ENCODE measurements around the gene WIPF2. TPM values are rescaled to one million over a fixed set of nuclear protein-coding genes. Genes with fewer than 3 reads are reported as not detected.

WIPF2 gene
- total and polyA plus RNA-seq, 4 experiments from 2014 or later: 5.2 to 34.7 (median 24.0) TPM

- peaks cover 5 to 17% (median 7%) of the 10 kb centered on the region in 4 donors for H3K4me1 Mint-ChIP-seq
Measured at GRCh38 chr17:40180694-40181093, 38.4 kb upstream of the WIPF2 start.

GRCh38 chr17:40181205-40181604 lies 37.9 kb upstream of the WIPF2 start:
- ChIA-PET CTCF (ENCODE audit: partially characterized antibody) (interaction anchor here (1.0 to 1.6 kb wide), 2 partner anchors 12 to 154 kb away, joined by 3 read pairs; no protein-coding TSS in a partner anchor), POLR2A (ENCODE audit: partially characterized antibody) (no interaction called here)
- Histone ChIP-seq H3K27ac (ENCODE audit: low read depth, low read length) (no peak overlapping the region), H3K36me3 (ENCODE audit: insufficient read depth, low read length) (no peaks in the 10 kb centered on the region), H3K4me1 (ENCODE audit: insufficient read depth, low read length) (peaks cover 7% of the 10 kb centered on the region), H3K9me3 (ENCODE audit: control insufficient read depth in 1 of 2, low read length in 2 of 2) (no peaks in the 10 kb centered on the region), H3K4me3 (ENCODE audit: low read length in 2 of 2) (no peak overlapping the region), H3K27me3 (ENCODE audit: insufficient read depth, low read length) (no peaks in the 10 kb centered on the region)
- Mint-ChIP-seq H3K36me3 (peaks cover 0 to 5% of the 10 kb centered on the region in 2 donors), H3K27ac (no peak overlapping the region), H3K4me1 (peaks cover 5 to 12% (median 7%) of the 10 kb centered on the region in 4 donors), H3K27me3 (no peaks in the 10 kb centered on the region), H3K9me3 (no peaks in the 10 kb centered on the region), H3K4me3 (no peak overlapping the region)
- intact Hi-C loops (cut with micrococcal nuclease): no loop called here
- no peak for DNase-seq

More at GRCh38 chr17:40180694-40181093, 38.4 kb upstream of the WIPF2 start:
- H3K36me3 Mint-ChIP-seq: peaks cover 0 to 11% of the 10 kb centered on the region in 2 donors
- no peaks in the 10 kb centered on the region for H3K9me3 ChIP-seq (ENCODE audit: control insufficient read depth in 1 of 2, low read length in 2 of 2)
- ChIA-PET POLR2A (ENCODE audit: partially characterized antibody) (interaction anchor here (1.9 kb wide), 1 partner anchor 82 kb away, joined by 4 read pairs; no protein-coding TSS in a partner anchor), CTCF (ENCODE audit: partially characterized antibody) (interaction anchor here (1.3 to 1.6 kb wide), 2 partner anchors 12 to 68 kb away, joined by 3 to 6 read pairs; no protein-coding TSS in a partner anchor)
- H3K9me3 Mint-ChIP-seq: no peaks in the 10 kb centered on the region
- H3K4me3 Mint-ChIP-seq: peak overlapping the region in 1 of 8 donors; percentile 23
- DNase-seq: no peak
- H3K27me3 Mint-ChIP-seq: no peaks in the 10 kb centered on the region
- H3K27ac Mint-ChIP-seq: peak overlapping the region in 1 of 7 donors; percentile 47
- no peak overlapping the region for H3K27ac ChIP-seq (ENCODE audit: low read depth, low read length)
- H3K4me3 ChIP-seq (ENCODE audit: low read length in 2 of 2): no peak overlapping the region
- H3K36me3 ChIP-seq (ENCODE audit: insufficient read depth, low read length): no peaks in the 10 kb centered on the region
- intact Hi-C loops (cut with micrococcal nuclease): no loop called here
- peaks cover 7% of the 10 kb centered on the region for H3K4me1 ChIP-seq (ENCODE audit: insufficient read depth, low read length)
- no peaks in the 10 kb centered on the region for H3K27me3 ChIP-seq (ENCODE audit: insufficient read depth, low read length)

- Histone ChIP-seq H3K36me3 (ENCODE audit: insufficient read depth, low read length) (no peaks in the 10 kb centered on the region), H3K9me3 (ENCODE audit: control insufficient read depth in 1 of 2, low read length in 2 of 2) (no peaks in the 10 kb centered on the region), H3K27me3 (ENCODE audit: insufficient read depth, low read length) (no peaks in the 10 kb centered on the region), H3K27ac (ENCODE audit: low read depth, low read length) (no peak overlapping the region), H3K4me1 (ENCODE audit: insufficient read depth, low read length) (no peaks in the 10 kb centered on the region), H3K4me3 (ENCODE audit: low read length in 2 of 2) (no peak overlapping the region)
- Mint-ChIP-seq H3K36me3 (no peaks in the 10 kb centered on the region), H3K27me3 (no peaks in the 10 kb centered on the region), H3K4me3 (no peak overlapping the region), H3K27ac (no peak overlapping the region), H3K9me3 (no peaks in the 10 kb centered on the region), H3K4me1 (peaks cover 0 to 4% (median 0%) of the 10 kb centered on the region in 4 donors)
- intact Hi-C loops (cut with micrococcal nuclease): no loop called here
- CTCF ChIA-PET (ENCODE audit: partially characterized antibody): interaction anchor here (0.8 to 2.1 kb wide), 6 partner anchors 8 to 155 kb away, joined by 3 to 5 read pairs (median 4); no protein-coding TSS in a partner anchor
- DNase-seq: no peak
- POLR2A ChIA-PET (ENCODE audit: partially characterized antibody): no interaction called here
Measured at GRCh38 chr17:40182606-40183005, 36.5 kb upstream of the WIPF2 start.

GRCh38 chr17:40187238-40187637 lies 31.9 kb upstream of the WIPF2 start:
- CTCF ChIA-PET (ENCODE audit: partially characterized antibody): interaction anchor here (0.7 to 2.4 kb wide), 3 partner anchors 12 to 1126 kb away, joined by 4 to 9 read pairs (median 4); no protein-coding TSS in a partner anchor
- H3K4me3 Mint-ChIP-seq: peak overlapping the region in 1 of 8 donors; percentile 17

GRCh38 chr17:40188694-40189093 lies 30.4 kb upstream of the WIPF2 start:
- DNase-seq: no peak
- H3K4me1 Mint-ChIP-seq: peaks cover 0 to 11% (median 7%) of the 10 kb centered on the region in 4 donors
- peaks cover 0 to 2% of the 10 kb centered on the region in 2 donors for H3K36me3 Mint-ChIP-seq
- H3K27ac ChIP-seq (ENCODE audit: low read depth, low read length): no peak overlapping the region
- H3K4me3 ChIP-seq (ENCODE audit: low read length in 2 of 2): no peak overlapping the region
- no peak overlapping the region for H3K27ac Mint-ChIP-seq
- H3K27me3 ChIP-seq (ENCODE audit: insufficient read depth, low read length): no peaks in the 10 kb centered on the region
- intact Hi-C loops (cut with micrococcal nuclease): no loop called here
- H3K27me3 Mint-ChIP-seq: no peaks in the 10 kb centered on the region
- H3K4me1 ChIP-seq (ENCODE audit: insufficient read depth, low read length): peaks cover 6% of the 10 kb centered on the region
- POLR2A ChIA-PET (ENCODE audit: partially characterized antibody): interaction anchor here (0.7 kb wide), 2 partner anchors 66 to 244 kb away, joined by 3 to 4 read pairs; no protein-coding TSS in a partner anchor
- H3K36me3 ChIP-seq (ENCODE audit: insufficient read depth, low read length): no peaks in the 10 kb centered on the region
- no peaks in the 10 kb centered on the region for H3K9me3 Mint-ChIP-seq
- no peaks in the 10 kb centered on the region for H3K9me3 ChIP-seq (ENCODE audit: control insufficient read depth in 1 of 2, low read length in 2 of 2)
- H3K4me3 Mint-ChIP-seq: no peak overlapping the region
- CTCF ChIA-PET (ENCODE audit: partially characterized antibody): interaction anchor here (0.7 to 6.3 kb wide), 8 partner anchors 9 to 162 kb away, joined by 3 to 26 read pairs (median 5); partner anchors contain the start of gene WIPF2

More at GRCh38 chr17:40187238-40187637, 31.9 kb upstream of the WIPF2 start:
- DNase-seq: no peak
- intact Hi-C loops (cut with micrococcal nuclease): no loop called here
- H3K4me1 ChIP-seq (ENCODE audit: insufficient read depth, low read length): peaks cover 6% of the 10 kb centered on the region
- H3K4me1 Mint-ChIP-seq: peaks cover 0 to 11% (median 7%) of the 10 kb centered on the region in 4 donors
- H3K9me3 ChIP-seq (ENCODE audit: control insufficient read depth in 1 of 2, low read length in 2 of 2): no peaks in the 10 kb centered on the region
- peaks cover 0 to 2% of the 10 kb centered on the region in 2 donors for H3K36me3 Mint-ChIP-seq
- H3K9me3 Mint-ChIP-seq: no peaks in the 10 kb centered on the region
- POLR2A ChIA-PET (ENCODE audit: partially characterized antibody): no interaction called here
- no peaks in the 10 kb centered on the region for H3K36me3 ChIP-seq (ENCODE audit: insufficient read depth, low read length)
- no peak overlapping the region for H3K27ac Mint-ChIP-seq
- H3K4me3 ChIP-seq (ENCODE audit: low read length in 2 of 2): no peak overlapping the region
- H3K27me3 Mint-ChIP-seq: no peaks in the 10 kb centered on the region
- no peaks in the 10 kb centered on the region for H3K27me3 ChIP-seq (ENCODE audit: insufficient read depth, low read length)
- no peak overlapping the region for H3K27ac ChIP-seq (ENCODE audit: low read depth, low read length)

- Histone ChIP-seq H3K36me3 (ENCODE audit: insufficient read depth, low read length) (no peaks in the 10 kb centered on the region), H3K27me3 (ENCODE audit: insufficient read depth, low read length) (no peaks in the 10 kb centered on the region), H3K27ac (ENCODE audit: low read depth, low read length) (no peak overlapping the region), H3K9me3 (ENCODE audit: control insufficient read depth in 1 of 2, low read length in 2 of 2) (no peaks in the 10 kb centered on the region), H3K4me1 (ENCODE audit: insufficient read depth, low read length) (peaks cover 6% of the 10 kb centered on the region), H3K4me3 (ENCODE audit: low read length in 2 of 2) (no peak overlapping the region)
- peak in 1 of 5 donors; percentile 14 for DNase-seq
- peaks cover 0 to 2% of the 10 kb centered on the region in 2 donors for H3K36me3 Mint-ChIP-seq
- peak overlapping the region; percentile 78 to 86 (median 82) for H3K4me3 Mint-ChIP-seq
- peak overlapping the region in 4 of 7 donors; percentile 23 to 80 (median 68) for H3K27ac Mint-ChIP-seq
- ChIA-PET CTCF (ENCODE audit: partially characterized antibody) (interaction anchor here (0.6 to 6.3 kb wide), 28 partner anchors 7 to 194 kb away, joined by 3 to 100 read pairs (median 5); partner anchors contain the start of genes CASC3, CSF3, NR1D1 and WIPF2), POLR2A (ENCODE audit: partially characterized antibody) (interaction anchor here (0.6 to 2.3 kb wide), 8 partner anchors 7 to 522 kb away, joined by 3 to 18 read pairs (median 6); partner anchors contain the start of genes MED24 and RAPGEFL1)
- H3K27me3 Mint-ChIP-seq: no peaks in the 10 kb centered on the region
- intact Hi-C loops (cut with micrococcal nuclease): loop anchor here (1.0 to 2.0 kb wide), 3 partner anchors 50 to 177 kb away; partner anchors contain the start of gene CASC3
- H3K9me3 Mint-ChIP-seq: no peaks in the 10 kb centered on the region
- H3K4me1 Mint-ChIP-seq: peaks cover 0 to 11% (median 7%) of the 10 kb centered on the region in 4 donors
Measured at GRCh38 chr17:40190197-40191021, 28.7 kb upstream of the WIPF2 start.
